ENCODE results near the gene MCUB. TPM values are rescaled to one million over a fixed set of nuclear protein-coding genes. Genes with fewer than 3 reads are reported as not detected.

The MCUB gene
- total RNA-seq, 1 donor from 2014 or later, result 28.5 TPM

GRCh38 chr4:109699553-109700225, 139.6 kb downstream of the MCUB start:
- Histone ChIP-seq H3K27me3 (no peaks in the 10 kb centered on the region), H3K4me1 (peaks cover 23% of the 10 kb centered on the region), H3K36me3 (peaks cover 0 to 13% of the 10 kb centered on the region in 2 donors), H3K4me3 (no peak overlapping the region), H3K9me3 (no peaks in the 10 kb centered on the region), H3K27ac (no peak overlapping the region)
- TF ChIP-seq POLR2A (IDR thresholded peaks at IDR 0.05), result no peak
- TF ChIP-seq CTCF (IDR thresholded peaks at IDR 0.05), result no peak
- no peak for TF ChIP-seq POLR2AphosphoS5 (IDR thresholded peaks at IDR 0.05; ENCODE audit: insufficient read depth in 1 of 2, low read depth in 1 of 2)
- intact Hi-C loops (cut with DNase I), result no loop called here
- no peak for DNase-seq (ENCODE audit: extremely low spot score in 2 of 2)

- Histone ChIP-seq H3K27ac (peak overlapping the region; percentile 77), H3K4me3 (peak overlapping the region; percentile 62 to 67), H3K36me3 (peaks cover 0 to 12% of the 10 kb centered on the region in 2 donors), H3K27me3 (no peaks in the 10 kb centered on the region), H3K9me3 (no peaks in the 10 kb centered on the region), H3K4me1 (peaks cover 23% of the 10 kb centered on the region)
- no peak for TF ChIP-seq POLR2A (IDR thresholded peaks at IDR 0.05)
- no peak for TF ChIP-seq CTCF (IDR thresholded peaks at IDR 0.05)
- TF ChIP-seq POLR2AphosphoS5 (IDR thresholded peaks at IDR 0.05; ENCODE audit: insufficient read depth in 1 of 2, low read depth in 1 of 2), result no peak
- intact Hi-C loops (cut with DNase I), result no loop called here
- DNase-seq (ENCODE audit: extremely low spot score in 2 of 2), result no peak
These were observed 141.7 kb downstream of the MCUB start for GRCh38 chr4:109701566-109702410.

DNA sequence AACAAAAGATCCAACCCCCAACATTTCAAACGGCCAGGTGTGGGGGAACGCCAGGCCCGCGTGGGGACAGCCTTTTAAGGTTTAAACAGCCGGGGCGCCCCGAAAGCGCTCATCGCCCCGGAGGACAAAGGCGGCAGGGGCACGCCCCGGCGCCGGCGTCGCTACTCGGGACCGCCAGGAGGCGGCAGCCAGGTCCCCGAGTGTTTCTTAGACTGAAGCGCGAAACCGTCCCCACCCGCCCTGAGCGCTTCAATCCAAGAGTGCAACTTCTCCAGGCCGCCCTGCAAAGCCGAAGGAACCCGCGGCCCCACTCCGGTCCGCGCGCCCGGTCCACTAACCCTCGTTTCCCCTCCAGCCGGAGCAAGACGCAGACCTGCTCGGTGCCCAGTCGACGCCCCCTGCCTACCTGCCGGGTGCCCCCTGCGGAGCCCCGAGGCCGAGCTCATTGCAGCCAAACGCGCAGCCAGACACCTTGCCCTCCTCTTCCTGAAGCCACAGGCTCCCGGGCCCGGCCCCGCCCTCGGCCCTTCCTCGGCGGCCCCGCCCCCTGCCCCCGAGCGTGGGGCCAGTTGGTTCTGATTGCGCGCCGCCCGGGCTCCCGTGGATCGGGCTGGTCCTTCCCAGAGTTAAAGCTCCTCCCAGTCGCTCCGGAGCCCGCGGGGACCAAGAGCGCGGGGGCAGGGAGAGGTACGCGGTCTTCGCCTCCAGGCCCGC, 143.1 kb downstream of the MCUB start, which contains the start of gene CASP6:
Gene CASP6, minus strand, starts transcription at position 496 of the 714 bp plus-strand sequence. Its CDS starts 50 bp downstream, at position 446.
- intact Hi-C loops (cut with DNase I), result no loop called here
- DNase-seq (ENCODE audit: extremely low spot score in 2 of 2), result peak in 1 of 2 donors; percentile 90
- H3K4me3 ChIP-seq, result peak within 1 kb of the TSS; percentile 62 to 67
- H3K27ac ChIP-seq, result peak within 1 kb of the TSS; percentile 77
- peaks cover 23% of the 10 kb centered on the region for H3K4me1 ChIP-seq
- H3K9me3 ChIP-seq, result no peaks in the 10 kb centered on the region
- no peaks in the 10 kb centered on the region for H3K36me3 ChIP-seq
- TF ChIP-seq POLR2AphosphoS5 (IDR thresholded peaks at IDR 0.05; ENCODE audit: insufficient read depth in 1 of 2, low read depth in 1 of 2) (peak in 1 of 2 donors; percentile 85), CTCF (IDR thresholded peaks at IDR 0.05) (peak; percentile 25 to 42 (median 37)), POLR2A (IDR thresholded peaks at IDR 0.05) (no peak)
- no peaks in the 10 kb centered on the region for H3K27me3 ChIP-seq

DNA sequence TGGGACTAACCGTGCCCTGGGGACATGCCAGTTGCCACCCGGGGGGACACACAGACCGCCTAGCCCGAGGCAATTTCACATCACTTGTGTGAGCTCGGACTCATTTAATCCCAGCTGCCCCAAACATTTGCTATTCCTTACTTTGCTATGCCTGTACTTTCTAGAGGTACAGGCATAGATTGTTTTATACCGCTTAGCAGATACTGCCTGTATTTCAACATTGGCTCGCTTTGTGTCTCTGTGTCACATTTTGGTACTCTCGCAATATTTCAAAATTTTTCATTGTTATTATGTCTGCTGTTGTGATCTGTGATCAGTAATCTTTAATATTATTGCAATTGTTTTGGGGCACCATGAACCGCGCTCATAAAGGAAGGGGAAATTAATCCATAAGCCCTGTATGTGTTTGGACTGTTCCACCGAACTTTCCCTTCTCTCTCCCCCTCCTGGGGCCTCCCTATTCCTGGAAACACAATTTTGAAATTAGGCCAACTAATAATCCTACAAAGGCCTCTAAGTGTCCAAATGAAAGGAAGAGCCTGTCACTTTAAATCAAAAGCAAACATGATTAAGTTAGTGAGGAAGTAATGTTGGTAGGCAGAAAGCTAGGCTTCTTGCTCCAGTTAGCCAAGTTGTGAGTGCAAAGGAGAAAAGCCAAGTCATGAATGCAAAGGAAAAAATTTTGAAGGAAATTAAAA, 143.8 kb downstream of the MCUB start:
- peak overlapping the region; percentile 77 for H3K27ac ChIP-seq
- H3K36me3 ChIP-seq, result no peaks in the 10 kb centered on the region
- DNase-seq (ENCODE audit: extremely low spot score in 2 of 2), result no peak
- TF ChIP-seq CTCF (IDR thresholded peaks at IDR 0.05) (no peak), POLR2AphosphoS5 (IDR thresholded peaks at IDR 0.05; ENCODE audit: insufficient read depth in 1 of 2, low read depth in 1 of 2) (no peak), POLR2A (IDR thresholded peaks at IDR 0.05) (no peak)
- peak overlapping the region; percentile 62 to 67 for H3K4me3 ChIP-seq
- no peaks in the 10 kb centered on the region for H3K9me3 ChIP-seq
- peaks cover 23% of the 10 kb centered on the region for H3K4me1 ChIP-seq
- intact Hi-C loops (cut with DNase I), result no loop called here
- no peaks in the 10 kb centered on the region for H3K27me3 ChIP-seq
